A549 (cell line): ENCODE measurements around the gene ELP5. TPM values are rescaled to one million over a fixed set of nuclear protein-coding genes. Genes with fewer than 3 reads are reported as not detected.
A peak's percentile ranks its signal among the peaks of the same experiment; 100 is the strongest.

ENCODE experiments used
- ATAC-seq, 2 experiments: fragments of 200-7000 bp in 1 of 2; fragments of >200 bp in 1 of 2; cut with Nextera tagmentation in 1 of 2; cut with Tn5 transposase in 1 of 2; 3 replicates each; pipeline versions ENCODE4 v1.8.0 to v1.9.1; 2018 to 2020; ENCODE audit warnings: mild to moderate bottlenecking in 1 of 2, moderate library complexity in 1 of 2
- CTCF ChIA-PET: fragments of 300-600 bp; sonication (Branson Sonifier 250); formaldehyde crosslinking; extraction: SDS; loops from one replicate; lab custom pipeline; 2021; ENCODE audit warnings: antibody characterized with exemption, inconsistent platforms; lab: Yijun Ruan, JAX
- POLR2A ChIA-PET: fragments of 350-600 bp; formaldehyde crosslinking; extraction: SDS; loops from one replicate; lab custom pipeline; 2021; ENCODE audit warnings: antibody characterized with exemption, inconsistent platforms; lab: Yijun Ruan, JAX
- DNase-seq, 2 experiments: peaks; one replicate each; pipeline versions ENCODE4 v3.0.0 to v3.0.0-alpha.2; 2011 to 2016; ENCODE audit warnings: low read depth in 1 of 2, low spot score in 1 of 2
- FAIRE-seq: peaks from 2 replicates; lab custom pipeline; 2011; peaks lifted over from hg19 to GRCh38; lab: Jason Lieb, UNC
- H3K27ac ChIP-seq, 2 experiments: fragments of >200 bp; sonication (Bioruptor Twin); formaldehyde crosslinking; 3 replicates each; pipeline ENCODE4 v1.5.1; 2016 to 2017
- H3K4me1 ChIP-seq: fragments of >200 bp; sonication (Bioruptor Twin); formaldehyde crosslinking; 3 replicates; pipeline ENCODE4 v1.6.1; 2016
- H3K4me2 ChIP-seq: fragments of >200 bp; sonication (Bioruptor Twin); formaldehyde crosslinking; 3 replicates; pipeline ENCODE4 v1.6.1; 2016
- H3K4me3 ChIP-seq: fragments of >200 bp; sonication (Bioruptor Twin); formaldehyde crosslinking; 3 replicates; pipeline ENCODE4 v1.5.1; 2016
- H3K9me3 ChIP-seq: fragments of >200 bp; sonication (Bioruptor Twin); formaldehyde crosslinking; 3 replicates; pipeline ENCODE4 v1.6.1; 2016
- CEBPB ChIP-seq, 2 experiments: fragments of >200 bp in 1 of 2; sonication (Bioruptor Twin) in 1 of 2; formaldehyde crosslinking in 1 of 2; IDR thresholded peaks; 2 replicates each; pipeline ENCODE4 v1.6.1; 2012 to 2016
- EHMT2 ChIP-seq: fragments of 200-600 bp; sonication (generic); IDR thresholded peaks from 2 replicates; pipeline ENCODE4 v1.6.1; 2016; ENCODE audit warnings: antibody characterized with exemption, low read depth, mild to moderate bottlenecking, moderate library complexity
- ESRRA ChIP-seq: fragments of 150-350 bp; IDR thresholded peaks from 2 replicates; pipeline ENCODE4 v1.6.1; 2014; ENCODE audit warnings: mild to moderate bottlenecking, low read length, borderline replicate concordance
- FOSL2 ChIP-seq, 2 experiments: fragments of 450-650 bp in 1 of 2; fragments of >200 bp in 1 of 2; sonication (Bioruptor Twin) in 1 of 2; formaldehyde crosslinking; IDR thresholded peaks; 2 replicates each; pipeline versions ENCODE4 v1.5.0 to v1.6.1; 2016 to 2020; ENCODE audit warnings: mild to moderate bottlenecking in 1 of 2, moderate library complexity in 1 of 2
- FOXS1 ChIP-seq: fragments of 250-450 bp; sonication (Bioruptor Pico); IDR thresholded peaks from 2 replicates; pipeline ENCODE4 v1.5.0; 2020; ENCODE audit warnings: mild to moderate bottlenecking, moderate library complexity
- GATA3 ChIP-seq: IDR thresholded peaks from 2 replicates; pipeline ENCODE4 v1.6.1; 2012; ENCODE audit warnings: borderline replicate concordance
- HEYL ChIP-seq: fragments of 250-450 bp; sonication (Bioruptor Pico); IDR thresholded peaks from 2 replicates; pipeline ENCODE4 v1.8.0; 2021; ENCODE audit warnings: mild to moderate bottlenecking, moderate library complexity
- HOXB5 ChIP-seq: fragments of 250-450 bp; sonication (Bioruptor Pico); IDR thresholded peaks from 2 replicates; pipeline ENCODE4 v1.5.0; 2020; ENCODE audit warnings: mild to moderate bottlenecking, moderate library complexity
- KDM5A ChIP-seq: fragments of 200-600 bp; sonication (generic); IDR thresholded peaks from 2 replicates; pipeline ENCODE4 v1.6.1; 2016; ENCODE audit warnings: antibody characterized with exemption, mild to moderate bottlenecking
- NFE2L2 ChIP-seq: fragments of 150-350 bp; conservative IDR thresholded peaks from 2 replicates; pipeline ENCODE4 v1.6.1; 2014; ENCODE audit warnings: low read length
- NPAS2 ChIP-seq: fragments of 250-450 bp; sonication (Bioruptor Pico); IDR thresholded peaks from 2 replicates; pipeline ENCODE4 v1.8.0; 2022; ENCODE audit warnings: mild to moderate bottlenecking, moderate library complexity, borderline replicate concordance
- PBX3 ChIP-seq: IDR thresholded peaks from 2 replicates; pipeline ENCODE4 v1.6.1; 2012
- PHF8 ChIP-seq: fragments of 200-600 bp; sonication (generic); IDR thresholded peaks from 2 replicates; pipeline ENCODE4 v1.6.1; 2016; ENCODE audit warnings: low read depth, mild to moderate bottlenecking, antibody characterized with exemption, moderate library complexity, borderline replicate concordance
- RNF2 ChIP-seq: fragments of 200-600 bp; sonication (generic); IDR thresholded peaks from 2 replicates; pipeline ENCODE4 v1.6.1; 2016; ENCODE audit warnings: low read depth, mild to moderate bottlenecking, antibody characterized with exemption, moderate library complexity, borderline replicate concordance
- SREBF2 ChIP-seq: fragments of 450-650 bp; IDR thresholded peaks from 2 replicates; pipeline ENCODE4 v1.6.1; 2014; ENCODE audit warnings: mild to moderate bottlenecking, moderate library complexity
- USF2 ChIP-seq: fragments of 450-650 bp; IDR thresholded peaks from 2 replicates; pipeline ENCODE4 v1.6.1; 2014; ENCODE audit warnings: antibody characterized with exemption
- ZC3H11A ChIP-seq: fragments of 450-650 bp; IDR thresholded peaks from 2 replicates; pipeline ENCODE4 v1.6.1; 2014; ENCODE audit warnings: antibody characterized with exemption, mild to moderate bottlenecking
- ZNF302 ChIP-seq: fragments of 250-450 bp; sonication (Bioruptor Pico); IDR thresholded peaks from 2 replicates; pipeline ENCODE4 v1.9.0; 2021; ENCODE audit warnings: inconsistent platforms, mild to moderate bottlenecking, moderate library complexity
- ZSCAN20 ChIP-seq: fragments of 250-450 bp; sonication (Bioruptor Pico); IDR thresholded peaks from 2 replicates; pipeline ENCODE4 v1.8.0; 2022; ENCODE audit warnings: mild to moderate bottlenecking, moderate library complexity
- WGBS: methylation state at CpG from one replicate; pipeline ENCODE4 v1.1.6; 2017; ENCODE audit errors: missing lambda C conversion rate; 5-methylcytosine and 5-hydroxymethylcytosine counted together
- polyA plus RNA-seq, 4 experiments: library from polyadenylated mRNA; depleted of rRNA in 3 of 4; stranded (reverse); fragments of >200 nt; fragmentation: RNase III in 1 of 4; extraction: RNeasy Plus Mini Kit Qiagen cat#74134 plus additional on column Dnase treatment in 1 of 4; gene quantifications; 2 replicates in 3 of 4; 3 replicates in 1 of 4; pipeline ENCODE4 v1.2.3, GENCODE V29; 2011 to 2017
- TF ChIP-seq, protein P1 (sequence below): IDR thresholded peaks from 2 replicates; pipeline ENCODE4 v1.6.1; 2012; ENCODE audit warnings: low read depth, borderline replicate concordance
- TF ChIP-seq, protein P2 (sequence below): IDR thresholded peaks from 2 replicates; pipeline ENCODE4 v1.6.1; 2012
- TF ChIP-seq, protein P3 (sequence below): fragments of 250-450 bp; sonication (Bioruptor Pico); IDR thresholded peaks from 2 replicates; pipeline ENCODE4 v1.5.0; 2020; ENCODE audit warnings: low read depth, mild to moderate bottlenecking, moderate library complexity

Gene ELP5
- polyA plus RNA-seq, 2 of the 4 experiments (the other 2 are of a cell fraction) = 92.1 to 133 TPM

DNA sequence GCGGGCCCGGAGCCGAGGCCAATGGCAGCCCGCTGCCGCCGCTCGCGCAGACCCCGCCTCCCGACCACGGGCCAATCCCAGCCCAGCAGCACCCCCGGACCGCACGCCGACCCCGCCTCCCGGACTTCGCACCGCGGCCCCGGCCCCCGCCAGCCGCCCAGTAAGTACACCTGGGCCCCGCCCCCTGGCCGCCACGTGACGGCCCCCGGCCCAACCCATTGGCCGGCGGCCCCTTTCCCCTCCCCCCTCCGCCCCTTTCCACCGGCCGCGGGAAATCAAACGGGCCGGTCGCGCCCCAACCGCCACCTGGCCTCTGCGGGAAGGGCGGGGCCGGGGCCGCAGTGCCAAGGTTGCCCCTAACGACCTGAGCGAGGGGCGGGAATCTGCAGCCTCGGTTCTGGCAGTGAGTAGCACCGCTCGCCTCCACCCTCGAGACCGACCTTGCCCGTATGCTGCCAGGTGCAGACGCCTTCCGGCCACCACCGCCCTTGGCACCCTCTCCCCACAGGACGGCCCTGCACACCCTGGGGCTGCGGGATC, 42.7 kb downstream of the ELP5 start, which contains the start of gene YBX2:
Gene YBX2 (minus strand): TSS at position 26 of the 540 bp plus-strand sequence. CDS start 139 bp downstream, outside the sequence.
- ATAC-seq (peak; percentile 49 to 78), DNase-seq (peak; percentile 89 to 90), FAIRE-seq (no peak)
- ChIA-PET POLR2A (no interaction called here), CTCF (no interaction called here)
- H3K4me2 ChIP-seq = peak within 1 kb of the TSS; percentile 100
- H3K27ac ChIP-seq = peak within 1 kb of the TSS; percentile 54 to 80
- H3K9me3 ChIP-seq = no peaks in the 10 kb centered on the region
- TF ChIP-seq RNF2 (0 out of 2 replicates have a peak, but pooled peaks have one; percentile 47), USF2 (peak; percentile 69), ZNF302 (no peak)
- TF ChIP-seq, protein P1, sequence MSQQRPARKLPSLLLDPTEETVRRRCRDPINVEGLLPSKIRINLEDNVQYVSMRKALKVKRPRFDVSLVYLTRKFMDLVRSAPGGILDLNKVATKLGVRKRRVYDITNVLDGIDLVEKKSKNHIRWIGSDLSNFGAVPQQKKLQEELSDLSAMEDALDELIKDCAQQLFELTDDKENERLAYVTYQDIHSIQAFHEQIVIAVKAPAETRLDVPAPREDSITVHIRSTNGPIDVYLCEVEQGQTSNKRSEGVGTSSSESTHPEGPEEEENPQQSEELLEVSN = peak; percentile 94
- TF ChIP-seq, protein P2, sequence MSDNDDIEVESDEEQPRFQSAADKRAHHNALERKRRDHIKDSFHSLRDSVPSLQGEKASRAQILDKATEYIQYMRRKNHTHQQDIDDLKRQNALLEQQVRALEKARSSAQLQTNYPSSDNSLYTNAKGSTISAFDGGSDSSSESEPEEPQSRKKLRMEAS = peak; percentile 68
- WGBS = 40% methylated on average over 16 of the region's 57 CpGs
- peak within 1 kb of the TSS; percentile 48 for H3K4me3 ChIP-seq
- peaks cover 22% of the 10 kb centered on the region; the same call in 2 of the 3 replicates for H3K4me1 ChIP-seq

- DNase-seq (no peak), FAIRE-seq (no peak), ATAC-seq (no peak; a peak in 1 of 6 replicates)
- TF ChIP-seq PBX3 (no peak), FOSL2 (IDR thresholded peaks at IDR 0.05) (no peak), FOSL2 (CRISPR knock-in tag; IDR thresholded peaks at IDR 0.05) (no peak), RNF2 (0 out of 2 replicates have a peak, but pooled peaks have one; percentile 69)
- TF ChIP-seq, protein P3, sequence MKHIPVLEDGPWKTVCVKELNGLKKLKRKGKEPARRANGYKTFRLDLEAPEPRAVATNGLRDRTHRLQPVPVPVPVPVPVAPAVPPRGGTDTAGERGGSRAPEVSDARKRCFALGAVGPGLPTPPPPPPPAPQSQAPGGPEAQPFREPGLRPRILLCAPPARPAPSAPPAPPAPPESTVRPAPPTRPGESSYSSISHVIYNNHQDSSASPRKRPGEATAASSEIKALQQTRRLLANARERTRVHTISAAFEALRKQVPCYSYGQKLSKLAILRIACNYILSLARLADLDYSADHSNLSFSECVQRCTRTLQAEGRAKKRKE = no peak
- no peaks in the 10 kb centered on the region for H3K9me3 ChIP-seq
- H3K4me3 ChIP-seq = peak overlapping the region; percentile 48
- 92% methylated on average over 42 of the region's 42 CpGs for WGBS
- peaks cover 22% of the 10 kb centered on the region; the same call in 2 of the 3 replicates for H3K4me1 ChIP-seq
- ChIA-PET CTCF (interaction anchor here (0.7 to 11.0 kb wide), 53 partner anchors 10 to 274 kb away, joined by 3 to 446 read pairs (median 6); partner anchors contain the start of genes ACADVL, ACAP1, CTDNEP1 and DLG4), POLR2A (interaction anchor here (1.3 kb wide), 5 partner anchors 14 to 250 kb away, joined by 3 to 5 read pairs (median 3); partner anchors contain the start of gene SLC2A4)
- peak overlapping the region; percentile 100 for H3K4me2 ChIP-seq
- peak overlapping the region; percentile 54 to 82; a peak in 5 of 6 replicates for H3K27ac ChIP-seq
These were observed 43.5 kb downstream of the ELP5 start for GRCh38 chr17:7295230-7296180.

DNA sequence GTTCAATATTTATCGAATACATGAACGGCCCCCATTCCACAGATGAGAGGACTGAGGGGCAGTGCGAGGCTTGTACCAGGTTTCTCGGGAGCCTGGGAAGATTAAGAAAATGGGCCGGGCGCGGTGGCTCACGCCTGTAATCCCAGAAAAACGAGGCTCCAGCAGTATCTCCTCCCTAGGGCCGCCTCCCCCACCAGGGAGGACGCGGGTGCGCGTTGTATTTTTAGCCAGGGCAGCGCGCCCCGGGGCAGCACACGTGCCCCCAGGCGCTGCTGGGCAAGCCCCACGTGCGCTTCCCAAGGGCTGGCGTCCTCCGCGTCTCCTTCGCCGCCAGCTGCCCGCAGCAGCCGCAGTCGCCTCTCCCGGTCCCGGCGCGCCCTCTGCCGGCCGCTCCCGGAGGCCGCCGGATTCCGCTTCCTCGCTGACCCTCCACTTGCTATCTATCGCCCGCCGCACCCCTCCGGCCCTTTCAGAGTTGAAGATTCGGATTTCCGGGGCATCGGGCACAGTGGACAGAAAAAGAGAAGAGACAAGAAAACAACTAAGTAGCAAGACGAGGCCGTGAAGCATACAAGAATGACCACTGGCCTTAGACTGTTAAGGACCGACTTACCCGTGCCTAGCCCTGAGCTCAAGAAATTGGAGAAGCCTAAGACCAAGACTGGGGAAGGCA, 44.3 kb downstream of the ELP5 start:
- ATAC-seq (peak; percentile 81 to 87), FAIRE-seq (no peak), DNase-seq (peak; percentile 86 to 89)
- Histone ChIP-seq H3K9me3 (no peaks in the 10 kb centered on the region), H3K4me3 (no peak overlapping the region; the same call in 2 of the 3 replicates), H3K4me2 (peak overlapping the region; percentile 67), H3K27ac (peak overlapping the region; percentile 39 to 82; a peak in 5 of 6 replicates), H3K4me1 (peaks cover 22% of the 10 kb centered on the region; the same call in 2 of the 3 replicates)
- WGBS = 21% methylated on average over 24 of the region's 51 CpGs
- ChIA-PET POLR2A (interaction anchor here (1.3 kb wide), 5 partner anchors 15 to 251 kb away, joined by 3 to 5 read pairs (median 3); partner anchors contain the start of gene SLC2A4), CTCF (interaction anchor here (0.6 to 11.0 kb wide), 64 partner anchors 9 to 275 kb away, joined by 3 to 446 read pairs (median 5); partner anchors contain the start of genes ACADVL, ACAP1, ASGR1 and CTDNEP1)
- TF ChIP-seq SREBF2 (no peak), ESRRA (0 out of 2 replicates have a peak, but pooled peaks have one; percentile 25), FOXS1 (CRISPR knock-in tag) (no peak), HOXB5 (CRISPR knock-in tag) (peak; percentile 89), ZC3H11A (no peak), EHMT2 (no peak), ZSCAN20 (CRISPR knock-in tag) (no peak), RNF2 (no peak; the same call in 1 of the 2 replicates), GATA3 (no peak), CEBPB (IDR thresholded peaks at IDR 0.05) (no peak), USF2 (peak; percentile 84), FOSL2 (IDR thresholded peaks at IDR 0.05) (no peak), FOSL2 (CRISPR knock-in tag; IDR thresholded peaks at IDR 0.05) (no peak), PHF8 (no peak), HEYL (CRISPR knock-in tag) (0 out of 2 replicates have a peak, but pooled peaks have one; percentile 75), NFE2L2 (0 out of 2 replicates have a peak, but pooled peaks have one; percentile 9), NPAS2 (CRISPR knock-in tag) (peak; percentile 97), KDM5A (no peak)
